Body of pancreas (tissue), 4 donors: ENCODE data around the gene MYO5B.

Source experiments
- CTCF ChIP-seq, 7 experiments: fragments of 450-650 bp in 4 of 7; fragments of 200-600 bp in 3 of 7; sonication (generic) in 3 of 7; IDR thresholded peaks; one replicate each; pipeline ENCODE4 v1.5.1; 2016 to 2019; ENCODE audit warnings: antibody characterized with exemption in 7 of 7
- POLR2A ChIP-seq, 3 donors: fragments of 450-650 bp; IDR thresholded peaks; one replicate each; pipeline ENCODE4 v1.6.1; 2016; ENCODE audit warnings: antibody characterized with exemption in 3 of 3, mild to moderate bottlenecking in 2 of 3

- TF ChIP-seq CTCF (IDR thresholded peaks at IDR 0.05) = no peak
- TF ChIP-seq POLR2A (IDR thresholded peaks at IDR 0.05) = no peak
Measured at GRCh38 chr18:49869354-49869753, 325.6 kb downstream of the MYO5B start.
